Measurements from ENCODE around the gene SHLD1. TPM values are rescaled to one million over a fixed set of nuclear protein-coding genes. Genes with fewer than 3 reads are reported as not detected.

The SHLD1 gene
- total and polyA plus RNA-seq, 2 donors (not counting 3 experiments of a cell fraction or from before 2014, with no cell fraction given): 4.7 to 6.3 TPM

DNA sequence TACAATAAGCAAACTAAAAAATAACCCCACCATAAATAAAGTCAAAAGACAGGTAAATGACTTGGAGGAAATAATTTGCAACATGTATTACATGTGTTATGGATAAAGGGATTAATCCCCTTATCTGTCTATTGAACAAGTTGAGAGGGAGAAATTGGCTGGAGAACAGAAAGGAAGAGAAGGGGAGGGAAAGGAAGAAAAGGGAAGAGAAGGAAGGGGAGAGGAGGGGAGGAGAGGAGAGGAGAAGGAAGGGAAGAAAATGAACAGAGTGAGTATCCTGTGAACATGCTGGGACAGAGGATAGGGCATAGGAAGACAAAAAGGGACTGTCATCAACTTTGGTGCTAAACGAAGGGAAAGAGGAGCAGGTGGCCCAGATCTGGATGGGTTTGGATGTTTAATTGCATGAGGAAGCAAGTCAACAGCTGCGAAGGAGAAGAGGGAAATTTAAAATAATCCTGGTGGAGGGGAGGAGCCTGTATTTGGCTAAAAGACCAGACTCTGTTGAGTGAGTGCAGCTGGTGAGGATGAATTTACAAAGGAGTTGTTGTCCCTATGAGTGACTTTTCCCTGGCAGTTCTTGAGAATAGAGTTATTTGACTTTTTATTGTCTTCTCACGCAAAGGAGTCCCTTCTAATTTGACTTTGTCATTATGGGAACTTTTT is 14.2 kb upstream of the SHLD1 start:
- no peak for FAIRE-seq
- no peak for TF ChIP-seq POLR2AphosphoS5 (IDR thresholded peaks at IDR 0.05; ENCODE audit: insufficient read depth, low read depth, low read length)
- no peak for TF ChIP-seq POLR2A (IDR thresholded peaks at IDR 0.05; ENCODE audit: low read depth, low read length)
- TF ChIP-seq, protein P1, sequence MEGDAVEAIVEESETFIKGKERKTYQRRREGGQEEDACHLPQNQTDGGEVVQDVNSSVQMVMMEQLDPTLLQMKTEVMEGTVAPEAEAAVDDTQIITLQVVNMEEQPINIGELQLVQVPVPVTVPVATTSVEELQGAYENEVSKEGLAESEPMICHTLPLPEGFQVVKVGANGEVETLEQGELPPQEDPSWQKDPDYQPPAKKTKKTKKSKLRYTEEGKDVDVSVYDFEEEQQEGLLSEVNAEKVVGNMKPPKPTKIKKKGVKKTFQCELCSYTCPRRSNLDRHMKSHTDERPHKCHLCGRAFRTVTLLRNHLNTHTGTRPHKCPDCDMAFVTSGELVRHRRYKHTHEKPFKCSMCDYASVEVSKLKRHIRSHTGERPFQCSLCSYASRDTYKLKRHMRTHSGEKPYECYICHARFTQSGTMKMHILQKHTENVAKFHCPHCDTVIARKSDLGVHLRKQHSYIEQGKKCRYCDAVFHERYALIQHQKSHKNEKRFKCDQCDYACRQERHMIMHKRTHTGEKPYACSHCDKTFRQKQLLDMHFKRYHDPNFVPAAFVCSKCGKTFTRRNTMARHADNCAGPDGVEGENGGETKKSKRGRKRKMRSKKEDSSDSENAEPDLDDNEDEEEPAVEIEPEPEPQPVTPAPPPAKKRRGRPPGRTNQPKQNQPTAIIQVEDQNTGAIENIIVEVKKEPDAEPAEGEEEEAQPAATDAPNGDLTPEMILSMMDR (IDR thresholded peaks at IDR 0.05; ENCODE audit: extremely low read depth in 1 of 2, insufficient read depth in 1 of 2, low read depth in 1 of 2, low read length in 2 of 2): no peak
- TF ChIP-seq JUN (IDR thresholded peaks at IDR 0.05; ENCODE audit: borderline replicate concordance, insufficient read depth, insufficient read length, low read depth): no peak
- no peak for TF ChIP-seq EZH2 (IDR thresholded peaks at IDR 0.05; ENCODE audit: borderline replicate concordance, low read depth, low read length, severe bottlenecking)
- no peak for TF ChIP-seq GATA2 (IDR thresholded peaks at IDR 0.05; ENCODE audit: insufficient read depth, insufficient read length, low read depth, low read length)
- no peak for TF ChIP-seq MYC (IDR thresholded peaks at IDR 0.05; ENCODE audit: low read depth, low read length)
- TF ChIP-seq FOS (IDR thresholded peaks at IDR 0.05; ENCODE audit: borderline replicate concordance, insufficient read depth, low read length): no peak
- TF ChIP-seq, protein P2, sequence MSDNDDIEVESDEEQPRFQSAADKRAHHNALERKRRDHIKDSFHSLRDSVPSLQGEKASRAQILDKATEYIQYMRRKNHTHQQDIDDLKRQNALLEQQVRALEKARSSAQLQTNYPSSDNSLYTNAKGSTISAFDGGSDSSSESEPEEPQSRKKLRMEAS (IDR thresholded peaks at IDR 0.05; ENCODE audit: insufficient read depth, insufficient read length): no peak
- no TSS peak for BruUV-seq (replicated peaks)

More for the DNA sequence above, 14.2 kb upstream of the SHLD1 start:
- no peak for DNase-seq (ENCODE audit: low read depth, low spot score)
- no peaks in the 10 kb centered on the region for H3K4me1 ChIP-seq (ENCODE audit: control insufficient read depth, extremely low read depth, insufficient read depth, low read length)
- H3K4me2 ChIP-seq (ENCODE audit: insufficient read depth, low read length): no peak overlapping the region
- H2AFZ ChIP-seq (ENCODE audit: low read depth, low read length): no peak overlapping the region
- no peaks in the 10 kb centered on the region for H3K79me2 ChIP-seq (ENCODE audit: control insufficient read depth, insufficient read depth, low read length)
- no peak overlapping the region for H3K9ac ChIP-seq (replicated peaks; ENCODE audit: extremely low read depth, insufficient read depth, low read length)
- no peak overlapping the region for H3K27ac ChIP-seq (ENCODE audit: insufficient read depth, low read depth, low read length)
- H3K9me3 ChIP-seq (replicated peaks; ENCODE audit: control insufficient read depth, insufficient read depth, low read length): no peaks in the 10 kb centered on the region
- POLR2A ChIA-PET: no interaction called here
- intact Hi-C loops (cut with micrococcal nuclease): no loop called here
- no peaks in the 10 kb centered on the region for H3K36me3 ChIP-seq (ENCODE audit: control insufficient read depth in 2 of 2, extremely low read depth in 1 of 2, insufficient read depth in 2 of 2, low read length in 2 of 2)
- H3K9me1 ChIP-seq (replicated peaks; ENCODE audit: control insufficient read depth, extremely low read depth, insufficient read depth, low read length): no peaks in the 10 kb centered on the region
- no peak overlapping the region for H3K4me3 ChIP-seq (replicated peaks in 1 of 3; ENCODE audit: insufficient read depth in 1 of 3, low read depth in 1 of 3, low read length in 3 of 3)
- dilution Hi-C loops (cut with MboI; ENCODE audit: extremely low pct_ligation_motif_present, low sequenced_read_pairs): no loop called here
- CTCF ChIA-PET: interaction anchor here (1.0 kb wide), 1 partner anchor 11 kb away, joined by 3 read pairs; no protein-coding TSS in a partner anchor
- peaks cover 12 to 17% of the 10 kb centered on the region in 2 experiments for H3K27me3 ChIP-seq (ENCODE audit: control insufficient read depth in 2 of 2, insufficient read depth in 2 of 2, low read length in 2 of 2)
- H4K20me1 ChIP-seq (replicated peaks; ENCODE audit: control insufficient read depth, extremely low read depth, insufficient read depth, low read length): no peaks in the 10 kb centered on the region
